HepG2 (cell line): ENCODE measurements around the gene CNGA2. TPM values are rescaled to one million over a fixed set of nuclear protein-coding genes. Genes with fewer than 3 reads are reported as not detected.

Experiments used
- ATAC-seq: fragments of 200-7000 bp; cut with Tn5 transposase; 3 replicates; pipeline ENCODE4 v1.9.1; 2020; ENCODE audit warnings: mild to moderate bottlenecking, moderate library complexity
- BruUV-seq: library from RNA; stranded (reverse); fragments of 400-500 nt; replicated peaks from 2 replicates; lab custom pipeline; 2021; lab: Mats Ljungman, UMichigan
- CTCF ChIA-PET: fragments of 300-600 bp; formaldehyde crosslinking; extraction: SDS; loops from one replicate; lab custom pipeline; 2021; ENCODE audit warnings: low total read pairs, inconsistent platforms, low intra/inter-chr PET ratio; lab: Yijun Ruan, JAX
- POLR2A ChIA-PET: fragments of 350-600 bp; sonication (Branson Sonifier 250); formaldehyde crosslinking; loops from one replicate; lab custom pipeline; 2020; ENCODE audit warnings: antibody characterized with exemption, inconsistent platforms; lab: Yijun Ruan, JAX
- DNase-seq: peaks from one replicate; pipeline ENCODE4 v3.0.0-alpha.2; 2015; ENCODE audit warnings: low spot score
- FAIRE-seq: peaks from 3 replicates; lab custom pipeline; 2011; peaks lifted over from hg19 to GRCh38; lab: Jason Lieb, UNC
- H2AFZ ChIP-seq: one replicate; pipeline ENCODE4 v1.6.1; 2011; ENCODE audit warnings: low read length, inconsistent platforms
- H3K27ac ChIP-seq: fragments of 300-600 bp; 3 replicates; pipeline ENCODE4 v1.8.0; 2011; ENCODE audit warnings: mixed run types, mild to moderate bottlenecking, mixed read lengths, low read length, inconsistent platforms; ENCODE audit not compliant: insufficient read depth; ENCODE audit errors: extremely low read length
- H3K27me3 ChIP-seq, 2 experiments: fragments of 200-600 bp in 1 of 2; 2 replicates in 1 of 2; 3 replicates in 1 of 2; pipeline versions ENCODE4 v1.6.0 to v1.8.0; 2011; ENCODE audit warnings: low read length in 2 of 2, mild to moderate bottlenecking in 2 of 2, moderate library complexity in 2 of 2, inconsistent platforms in 1 of 2; ENCODE audit not compliant: insufficient read depth in 2 of 2, control insufficient read depth in 1 of 2
- H3K36me3 ChIP-seq, 2 experiments: fragments of 200-600 bp in 1 of 2; replicated peaks in 1 of 2; 2 replicates in 1 of 2; 3 replicates in 1 of 2; pipeline versions ENCODE4 v1.5.1 to v1.8.0; 2011; ENCODE audit warnings: low read length in 2 of 2, inconsistent platforms in 1 of 2; ENCODE audit not compliant: insufficient read depth in 2 of 2, control insufficient read depth in 1 of 2
- H3K4me1 ChIP-seq: 2 replicates; pipeline ENCODE4 v1.5.1; 2012; ENCODE audit warnings: low read length, inconsistent platforms; ENCODE audit not compliant: insufficient read depth
- H3K4me2 ChIP-seq: 2 replicates; pipeline ENCODE4 v1.6.0; 2011; ENCODE audit warnings: low read depth, low read length, inconsistent platforms
- H3K4me3 ChIP-seq, 3 experiments: fragments of 200-600 bp in 1 of 3; sonication (generic), shearing (Covaris generic) in 1 of 3; replicated peaks in 1 of 3; 2 replicates each; pipeline ENCODE4 v1.5.1; 2011 to 2016; ENCODE audit warnings: low read length in 3 of 3, inconsistent platforms in 2 of 3, low read depth in 2 of 3, mild to moderate bottlenecking in 2 of 3, control low read depth in 1 of 3, mixed read lengths in 1 of 3; ENCODE audit not compliant: insufficient read depth in 1 of 3
- H3K79me2 ChIP-seq: one replicate; pipeline ENCODE4 v1.6.1; 2011; ENCODE audit warnings: low read length, inconsistent platforms; ENCODE audit not compliant: insufficient read depth
- H3K9ac ChIP-seq: 2 replicates; pipeline ENCODE4 v1.6.0; 2011; ENCODE audit warnings: mild to moderate bottlenecking, low read depth, low read length, inconsistent platforms; ENCODE audit not compliant: insufficient read depth
- H3K9me3 ChIP-seq: 2 replicates; pipeline ENCODE4 v1.5.1; 2012; ENCODE audit warnings: mild to moderate bottlenecking, low read length
- H4K20me1 ChIP-seq: 2 replicates; pipeline ENCODE4 v1.6.0; 2011; ENCODE audit warnings: inconsistent platforms, mild to moderate bottlenecking, low read length, moderate library complexity; ENCODE audit not compliant: insufficient read depth
- LCORL ChIP-seq, 2 experiments: fragments of 450-650 bp in 1 of 2; sonication (generic) in 1 of 2; formaldehyde crosslinking in 1 of 2; IDR thresholded peaks; 2 replicates each; pipeline versions ENCODE4 v1.5.0 to v1.6.1; 2017 to 2020; ENCODE audit warnings: antibody characterized with exemption in 1 of 2, missing genetic modification reagents in 1 of 2
- PRDM15 ChIP-seq: sonication (generic); formaldehyde crosslinking; IDR thresholded peaks from 2 replicates; pipeline ENCODE4 v1.4.0; 2020; ENCODE audit warnings: missing genetic modification reagents
- RERE ChIP-seq: IDR thresholded peaks from 2 replicates; pipeline ENCODE4 v1.6.1; 2016; ENCODE audit warnings: low read depth, missing genetic modification reagents, missing compliant biosample characterization
- WGBS: methylation state at CpG from one replicate; pipeline ENCODE4 v1.1.6; 2017; ENCODE audit warnings: low lambda C conversion rate; 5-methylcytosine and 5-hydroxymethylcytosine counted together
- in situ Hi-C: cut with HindIII; loops from 2 replicates; pipeline ENCODE4 v1.10.0; 2017; ENCODE audit warnings: low pct_unique_long_range_greater_than_20kb; ENCODE audit not compliant: extremely low pct_ligation_motif_present
- intact Hi-C: fragments of 100-400 bp; cut with micrococcal nuclease; formaldehyde crosslinking; loops from one replicate; pipeline ENCODE4 v1.10.0; 2022; ENCODE audit not compliant: unreplicated experiment
- polyA plus RNA-seq, 8 experiments: library from polyadenylated mRNA; depleted of rRNA in 3 of 8; stranded (reverse) in 7 of 8; unstranded in 1 of 8; fragments of >200 nt; fragmentation: Illumina TruSeq in 4 of 8; extraction: Trizol in 4 of 8; gene quantifications; 2 replicates each; pipeline versions ENCODE4 v1.2.1 to v1.2.3, GENCODE V29; 2011 to 2016; ENCODE audit warnings: low read depth in 4 of 8, missing spikeins in 1 of 8, mixed read lengths in 1 of 8; ENCODE audit not compliant: insufficient read depth in 1 of 8
- total RNA-seq, 5 experiments: library from RNA; depleted of rRNA; stranded (reverse); fragments of >200 nt; fragmentation: Illumina TruSeq; extraction: Trizol; gene quantifications; 2 replicates each; pipeline ENCODE4 v1.2.3, GENCODE V29; 2016; ENCODE audit warnings: low read depth in 1 of 5

The CNGA2 gene
- total and polyA plus RNA-seq, 2 of the 13 experiments (the other 11 are each of a cell fraction or from before 2014, with no cell fraction given), result not detected

- Histone ChIP-seq H3K4me2 (no peak overlapping the region), H3K4me3 (no peak overlapping the region), H3K27ac (no peak overlapping the region), H3K27me3 (no peaks in the 10 kb centered on the region), H2AFZ (no peak overlapping the region), H3K79me2 (no peaks in the 10 kb centered on the region), H3K4me1 (no peaks in the 10 kb centered on the region), H4K20me1 (no peaks in the 10 kb centered on the region), H3K9ac (no peak overlapping the region), H3K36me3 (no peaks in the 10 kb centered on the region), H3K9me3 (no peaks in the 10 kb centered on the region)
- no peak for ATAC-seq
- 100% methylated on average over 2 of the region's 7 CpGs for WGBS
- no peak for FAIRE-seq
- TF ChIP-seq LCORL (IDR thresholded peaks at IDR 0.05) (no peak), LCORL (CRISPR knock-in tag; IDR thresholded peaks at IDR 0.05) (no peak), RERE (no peak), PRDM15 (CRISPR knock-in tag) (no peak)
- in situ Hi-C loops, result no loop called here
- POLR2A ChIA-PET, result no interaction called here
- CTCF ChIA-PET, result no interaction called here
- no TSS peak for BruUV-seq
- no peak for DNase-seq
- intact Hi-C loops, result no loop called here
These were observed 11.3 kb upstream of the CNGA2 start for GRCh38 chrX:151723156-151723760.
